HCEC 1CT (cell line): ENCODE data around the gene FAM168B.

Source experiments
- DNase-seq: peaks from one replicate; pipeline ENCODE4 v3.0.0-alpha.2; 2017

Gene FAM168B

GRCh38 chr2:131038258-131039100 lies 54.8 kb downstream of the FAM168B start:
- no peak for DNase-seq

GRCh38 chr2:131037398-131038257 lies 55.6 kb downstream of the FAM168B start:
- DNase-seq = no peak

GRCh38 chr2:131036696-131037397 lies 56.4 kb downstream of the FAM168B start:
- no peak for DNase-seq

- DNase-seq = no peak
Observed at GRCh38 chr2:131036269-131036668, 57.0 kb downstream of the FAM168B start.

- no peak for DNase-seq
Observed at GRCh38 chr2:131035826-131036231, 57.4 kb downstream of the FAM168B start.

GRCh38 chr2:131035112-131035825 lies 58.0 kb downstream of the FAM168B start:
- DNase-seq = no peak

- no peak for DNase-seq
Observed at GRCh38 chr2:131034122-131035051, 58.9 kb downstream of the FAM168B start.

GRCh38 chr2:131033786-131034121 lies 59.5 kb downstream of the FAM168B start:
- no peak for DNase-seq

GRCh38 chr2:131032393-131032836 lies 60.8 kb downstream of the FAM168B start:
- DNase-seq = no peak

- no peak for DNase-seq
Observed at GRCh38 chr2:131031875-131032274, 61.4 kb downstream of the FAM168B start.

GRCh38 chr2:131031431-131031841 lies 61.8 kb downstream of the FAM168B start:
- DNase-seq = no peak

- no peak for DNase-seq
Observed at GRCh38 chr2:131030478-131030971, 62.7 kb downstream of the FAM168B start.

- DNase-seq = no peak
Observed at GRCh38 chr2:131029812-131030211, 63.4 kb downstream of the FAM168B start.

- no peak for DNase-seq
Observed at GRCh38 chr2:131027566-131028528, 65.4 kb downstream of the FAM168B start.

GRCh38 chr2:131026919-131027318 lies 66.3 kb downstream of the FAM168B start:
- no peak for DNase-seq

- DNase-seq = no peak
Observed at GRCh38 chr2:131023758-131024157, 69.5 kb downstream of the FAM168B start.

GRCh38 chr2:131022731-131023130 lies 70.5 kb downstream of the FAM168B start:
- DNase-seq = no peak

- DNase-seq = peak; percentile 21
Observed at GRCh38 chr2:131016826-131017741, 76.2 kb downstream of the FAM168B start.

- no peak for DNase-seq
Observed at GRCh38 chr2:131015764-131016163, 77.5 kb downstream of the FAM168B start.
